Ectodermal cell (in vitro differentiated cells): ENCODE data around the gene SP140.

Source experiments
- H3K27ac ChIP-seq: 2 replicates; pipeline ENCODE4 v1.7.0; 2013; ENCODE audit warnings: mild to moderate bottlenecking, low read depth, low read length; ENCODE audit not compliant: insufficient read depth, poor library complexity, severe bottlenecking
- H3K27me3 ChIP-seq: 2 replicates; pipeline ENCODE4 v1.7.0; 2013; ENCODE audit warnings: mild to moderate bottlenecking, low read length; ENCODE audit not compliant: insufficient read depth, control insufficient read depth, poor library complexity, severe bottlenecking
- H3K36me3 ChIP-seq: one replicate; pipeline ENCODE4 v1.7.0; 2013; ENCODE audit warnings: low read length; ENCODE audit not compliant: control insufficient read depth, insufficient read depth
- H3K4me1 ChIP-seq: one replicate; pipeline ENCODE4 v1.7.0; 2013; ENCODE audit warnings: low read length; ENCODE audit not compliant: control insufficient read depth, insufficient read depth
- H3K4me3 ChIP-seq: 2 replicates; pipeline ENCODE4 v1.7.0; 2013; ENCODE audit warnings: low read depth, low read length, control low read depth; ENCODE audit not compliant: insufficient read depth
- H3K9me3 ChIP-seq: 2 replicates; pipeline ENCODE4 v1.7.0; 2013; ENCODE audit warnings: mild to moderate bottlenecking, low read length, moderate library complexity; ENCODE audit not compliant: control insufficient read depth
- WGBS, 2 experiments: methylation state at CpG; one replicate each; pipeline ENCODE4 v1.1.7; 2013; ENCODE audit warnings: missing lambda C conversion rate in 2 of 2; 5-methylcytosine and 5-hydroxymethylcytosine counted together

Gene SP140

GRCh38 chr2:230360028-230360427 is 134.5 kb downstream of the SP140 start:
- 95% methylated on average over 1 of the region's 1 CpG; no CpG with 5 or more reads in 1 of the 2 experiments for WGBS, 2 experiments
- H3K36me3 ChIP-seq: no peaks in the 10 kb centered on the region
- H3K4me1 ChIP-seq: no peaks in the 10 kb centered on the region
- H3K27me3 ChIP-seq: no peaks in the 10 kb centered on the region
- H3K4me3 ChIP-seq: no peak overlapping the region
- no peaks in the 10 kb centered on the region for H3K9me3 ChIP-seq
- H3K27ac ChIP-seq: no peak overlapping the region

GRCh38 chr2:230362030-230362691 is 136.6 kb downstream of the SP140 start:
- H3K9me3 ChIP-seq: no peaks in the 10 kb centered on the region
- H3K27ac ChIP-seq: no peak overlapping the region
- no peak overlapping the region for H3K4me3 ChIP-seq
- 96 to 100% methylated on average over 1 of the region's 1 CpG for WGBS, 2 experiments
- H3K27me3 ChIP-seq: no peaks in the 10 kb centered on the region
- H3K4me1 ChIP-seq: no peaks in the 10 kb centered on the region
- no peaks in the 10 kb centered on the region for H3K36me3 ChIP-seq
